Smooth muscle cell (in vitro differentiated cells): ENCODE measurements around the gene GPR3. TPM values are rescaled to one million over a fixed set of nuclear protein-coding genes. Genes with fewer than 3 reads are reported as not detected.
A peak's percentile ranks its signal among the peaks of the same experiment; 100 is the strongest.
"Not testable (repeated sequence)": the region's sequence is repeated elsewhere in the genome, so short reads cannot be mapped to it uniquely, and the experiment has no call there.

Source experiments
- DNase-seq: peaks from one replicate; lab custom pipeline; 2025; ENCODE audit not compliant: unreplicated experiment; lab: John Stamatoyannopoulos, UW
- H2AFZ ChIP-seq: fragments of 200-600 bp; sonication (generic); 2 replicates; pipeline ENCODE4 v1.6.0; 2016; ENCODE audit warnings: antibody characterized with exemption, low read depth, mild to moderate bottlenecking
- H3F3A ChIP-seq: fragments of 200-600 bp; sonication (generic); 2 replicates; pipeline ENCODE4 v1.6.0; 2017; ENCODE audit warnings: antibody characterized with exemption, low read depth
- H3K27ac ChIP-seq: fragments of 200-600 bp; sonication (generic); 2 replicates; pipeline ENCODE4 v1.5.1; 2016; ENCODE audit warnings: low read depth, mild to moderate bottlenecking
- H3K27me3 ChIP-seq: fragments of 200-600 bp; sonication (generic); 2 replicates; pipeline ENCODE4 v1.6.1; 2016; ENCODE audit warnings: low read depth, mild to moderate bottlenecking
- H3K36me3 ChIP-seq: fragments of 200-600 bp; sonication (generic); 2 replicates; pipeline ENCODE4 v1.5.1; 2016; ENCODE audit warnings: low read depth
- H3K4me1 ChIP-seq: fragments of 200-600 bp; sonication (generic); 2 replicates; pipeline ENCODE4 v1.5.1; 2016; ENCODE audit warnings: low read depth
- H3K4me2 ChIP-seq: fragments of 200-600 bp; sonication (generic); 2 replicates; pipeline ENCODE4 v1.6.0; 2016; ENCODE audit warnings: mild to moderate bottlenecking
- H3K4me3 ChIP-seq: fragments of 200-600 bp; sonication (generic); 2 replicates; pipeline ENCODE4 v1.5.1; 2016; ENCODE audit warnings: mild to moderate bottlenecking
- H3K79me2 ChIP-seq: fragments of 200-600 bp; sonication (generic); 2 replicates; pipeline ENCODE4 v1.6.0; 2016; ENCODE audit warnings: low read depth, mild to moderate bottlenecking
- H3K9ac ChIP-seq: fragments of 200-600 bp; sonication (generic); 2 replicates; pipeline ENCODE4 v1.6.0; 2016; ENCODE audit warnings: low read depth
- H3K9me3 ChIP-seq: fragments of 200-600 bp; sonication (generic); replicated peaks from 2 replicates; pipeline ENCODE4 v1.5.1; 2016; ENCODE audit warnings: low read depth
- H4K20me1 ChIP-seq: fragments of 200-600 bp; sonication (generic); 2 replicates; pipeline ENCODE4 v1.6.0; 2016; ENCODE audit warnings: low read depth
- WGBS: methylation state at CpG from one replicate; pipeline ENCODE4 v1.1.7; 2016; ENCODE audit warnings: low lambda C conversion rate; 5-methylcytosine and 5-hydroxymethylcytosine counted together
- polyA plus RNA-seq: library from polyadenylated mRNA; unstranded; fragments of >200 nt; fragmentation: Nextera tagmentation; extraction: Ambion mirVana; gene quantifications from 2 replicates; pipeline ENCODE4 v1.2.1, GENCODE V29; 2016
- total RNA-seq: library from RNA; depleted of rRNA; stranded (reverse); fragments of >200 nt; gene quantifications from 2 replicates; pipeline ENCODE4 v1.2.3, GENCODE V29; 2014
- TF ChIP-seq, protein P1 (sequence below): fragments of 200-600 bp; sonication (generic); IDR thresholded peaks from 2 replicates; pipeline ENCODE4 v1.5.1; 2017; ENCODE audit warnings: borderline replicate concordance, mild to moderate bottlenecking, antibody characterized with exemption; ENCODE audit not compliant: insufficient read depth, poor library complexity, severe bottlenecking

Gene GPR3
- total and polyA plus RNA-seq, 2 experiments from 2014 or later = 2.7 to 4.0 TPM

DNA sequence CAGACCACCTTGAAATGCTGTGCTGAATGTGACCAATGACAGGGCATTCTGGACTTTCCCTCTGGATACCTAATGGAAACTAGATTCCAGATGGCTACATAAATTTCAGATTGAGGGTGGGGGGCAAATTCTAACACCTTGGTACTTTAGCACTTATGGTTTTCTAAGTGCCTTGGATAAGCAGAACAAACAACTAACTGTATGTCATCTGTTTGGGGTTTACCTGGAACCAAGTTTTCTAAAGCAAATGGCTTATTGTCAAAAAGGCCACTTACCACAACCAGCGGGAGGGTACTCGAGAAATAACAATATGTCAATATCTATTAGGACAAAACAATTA, 39.1 kb downstream of the GPR3 start:
- Histone ChIP-seq H3K9me3 (no peaks in the 10 kb centered on the region), H3K27ac (no peak overlapping the region), H3F3A (no peaks in the 10 kb centered on the region), H3K9ac (no peak overlapping the region), H2AFZ (no peak overlapping the region), H3K36me3 (no peaks in the 10 kb centered on the region), H3K27me3 (no peaks in the 10 kb centered on the region), H3K4me3 (no peak overlapping the region), H3K4me1 (peaks cover 16% of the 10 kb centered on the region), H3K4me2 (no peak overlapping the region), H4K20me1 (peaks cover 96% of the 10 kb centered on the region), H3K79me2 (peaks cover 78% of the 10 kb centered on the region)
- TF ChIP-seq, protein P1, sequence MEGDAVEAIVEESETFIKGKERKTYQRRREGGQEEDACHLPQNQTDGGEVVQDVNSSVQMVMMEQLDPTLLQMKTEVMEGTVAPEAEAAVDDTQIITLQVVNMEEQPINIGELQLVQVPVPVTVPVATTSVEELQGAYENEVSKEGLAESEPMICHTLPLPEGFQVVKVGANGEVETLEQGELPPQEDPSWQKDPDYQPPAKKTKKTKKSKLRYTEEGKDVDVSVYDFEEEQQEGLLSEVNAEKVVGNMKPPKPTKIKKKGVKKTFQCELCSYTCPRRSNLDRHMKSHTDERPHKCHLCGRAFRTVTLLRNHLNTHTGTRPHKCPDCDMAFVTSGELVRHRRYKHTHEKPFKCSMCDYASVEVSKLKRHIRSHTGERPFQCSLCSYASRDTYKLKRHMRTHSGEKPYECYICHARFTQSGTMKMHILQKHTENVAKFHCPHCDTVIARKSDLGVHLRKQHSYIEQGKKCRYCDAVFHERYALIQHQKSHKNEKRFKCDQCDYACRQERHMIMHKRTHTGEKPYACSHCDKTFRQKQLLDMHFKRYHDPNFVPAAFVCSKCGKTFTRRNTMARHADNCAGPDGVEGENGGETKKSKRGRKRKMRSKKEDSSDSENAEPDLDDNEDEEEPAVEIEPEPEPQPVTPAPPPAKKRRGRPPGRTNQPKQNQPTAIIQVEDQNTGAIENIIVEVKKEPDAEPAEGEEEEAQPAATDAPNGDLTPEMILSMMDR = no peak
- 95% methylated on average over 2 of the region's 2 CpGs for WGBS
- no peak for DNase-seq

DNA sequence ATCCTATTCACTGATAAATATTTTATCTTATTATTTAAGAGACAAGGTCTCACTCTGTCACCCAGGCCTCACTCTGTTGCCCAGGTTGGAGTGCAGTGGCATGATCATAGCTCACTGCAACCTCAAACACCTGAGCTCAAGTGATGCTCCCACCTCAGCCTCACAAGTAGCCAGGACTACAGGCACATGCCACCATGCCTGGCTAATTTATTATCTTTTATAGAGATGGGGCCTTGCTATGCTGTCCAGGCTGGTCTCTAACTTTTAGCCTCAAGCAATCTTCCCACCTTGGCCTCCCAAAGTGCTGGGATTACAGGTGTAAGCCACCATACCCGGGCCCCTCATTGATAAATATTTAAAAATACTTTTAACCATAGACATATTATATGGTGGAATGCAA, 40.3 kb downstream of the GPR3 start:
- H3K27ac ChIP-seq, H3F3A ChIP-seq, H3K4me2 ChIP-seq, H3K27me3 ChIP-seq, H3K36me3 ChIP-seq, DNase-seq, H3K9ac ChIP-seq, H2AFZ ChIP-seq, H3K4me3 ChIP-seq, H3K9me3 ChIP-seq: not testable (repeated sequence)
- Histone ChIP-seq H3K4me1 (peaks cover 20% of the 10 kb centered on the region), H4K20me1 (peaks cover 99% of the 10 kb centered on the region), H3K79me2 (peaks cover 82% of the 10 kb centered on the region)
- WGBS = 100% methylated on average over 1 of the region's 1 CpG

DNA sequence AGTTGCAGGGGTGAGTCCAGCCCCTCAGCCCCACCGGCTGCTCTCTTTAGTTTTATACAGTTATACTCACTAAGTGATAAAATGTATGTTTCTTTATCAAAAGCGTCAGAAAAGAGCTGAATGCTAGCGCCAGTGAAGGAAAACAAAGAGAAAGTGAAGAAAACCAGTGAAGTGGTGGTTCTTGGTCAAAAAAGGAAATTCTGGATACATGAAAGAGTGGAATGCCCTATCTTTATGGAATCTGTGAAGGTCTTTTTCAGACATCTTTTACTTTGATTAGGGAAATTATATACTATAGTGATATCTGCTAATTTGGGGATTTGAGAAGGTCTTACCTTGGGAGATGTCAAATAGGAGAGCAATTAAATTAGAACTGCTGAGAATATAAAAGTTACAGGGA, 41.3 kb downstream of the GPR3 start:
- Histone ChIP-seq H3K4me2 (no peak overlapping the region), H3K36me3 (no peaks in the 10 kb centered on the region), H4K20me1 (peaks cover 99% of the 10 kb centered on the region), H3K4me1 (peaks cover 19% of the 10 kb centered on the region), H3K9ac (no peak overlapping the region), H2AFZ (no peak overlapping the region), H3K79me2 (peaks cover 92% of the 10 kb centered on the region), H3K4me3 (no peak overlapping the region), H3K27me3 (no peaks in the 10 kb centered on the region), H3K27ac (no peak overlapping the region), H3K9me3 (no peaks in the 10 kb centered on the region), H3F3A (peaks cover 5% of the 10 kb centered on the region)
- no peak for DNase-seq
- TF ChIP-seq, protein P1 = no peak
- 98% methylated on average over 3 of the region's 3 CpGs for WGBS

DNA sequence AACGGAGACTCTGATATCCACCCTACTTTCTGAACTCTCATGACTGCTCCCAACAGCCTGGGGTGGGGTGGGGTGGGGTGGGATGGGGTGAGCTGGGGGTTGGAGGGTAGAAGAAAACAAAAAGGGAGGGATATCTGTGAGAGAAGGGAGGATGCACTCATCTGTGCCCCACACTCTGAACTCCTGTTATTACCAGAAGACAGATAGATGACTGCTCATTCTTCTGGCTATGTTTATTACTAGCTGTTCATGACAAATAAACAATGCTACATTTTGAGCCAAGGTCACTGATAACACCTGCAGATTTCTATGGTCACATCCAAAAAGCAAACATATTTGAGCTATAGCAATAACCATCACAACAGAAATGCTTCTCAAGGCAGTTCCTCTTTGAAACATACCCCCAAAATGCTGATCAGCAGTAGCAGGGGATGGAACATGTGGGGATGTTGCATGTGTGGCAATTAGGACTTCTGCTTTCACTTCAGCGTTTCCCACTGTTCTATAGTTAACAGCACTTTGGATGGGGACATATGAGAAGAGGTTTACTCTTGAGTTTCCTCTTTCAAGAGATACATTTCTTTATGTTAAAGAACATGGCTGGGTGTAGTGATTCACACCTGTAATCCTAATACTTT, 43.3 kb downstream of the GPR3 start:
- Histone ChIP-seq H3K36me3 (no peaks in the 10 kb centered on the region), H3K27me3 (no peaks in the 10 kb centered on the region), H3K4me3 (no peak overlapping the region), H3F3A (peaks cover 9% of the 10 kb centered on the region), H4K20me1 (peaks cover 99% of the 10 kb centered on the region), H2AFZ (no peak overlapping the region), H3K4me2 (peak overlapping the region; percentile 18), H3K4me1 (peaks cover 18% of the 10 kb centered on the region), H3K27ac (peak overlapping the region; percentile 54), H3K9me3 (no peaks in the 10 kb centered on the region), H3K9ac (no peak overlapping the region), H3K79me2 (peaks cover 95% of the 10 kb centered on the region)
- TF ChIP-seq, protein P1 = no peak
- no peak for DNase-seq
- WGBS = 92% methylated on average over 2 of the region's 2 CpGs
